Stimulated activated CD8-positive, alpha-beta memory T cell treated with anti-CD3 and anti-CD28 coated beads, Interleukin-4, amount 100 ng/mL, for 1 hour (primary cell): ENCODE measurements around the gene TMEM92.
"Not testable (repeated sequence)": the region's sequence is repeated elsewhere in the genome, so short reads cannot be mapped to it uniquely, and the experiment has no call there.

Experiments used
- DNase-seq, 2 donors: peaks; one replicate each; pipeline ENCODE4 v3.0.0-alpha.2; 2020; ENCODE audit warnings: low read depth in 2 of 2, low spot score in 1 of 2

The TMEM92 gene

DNA sequence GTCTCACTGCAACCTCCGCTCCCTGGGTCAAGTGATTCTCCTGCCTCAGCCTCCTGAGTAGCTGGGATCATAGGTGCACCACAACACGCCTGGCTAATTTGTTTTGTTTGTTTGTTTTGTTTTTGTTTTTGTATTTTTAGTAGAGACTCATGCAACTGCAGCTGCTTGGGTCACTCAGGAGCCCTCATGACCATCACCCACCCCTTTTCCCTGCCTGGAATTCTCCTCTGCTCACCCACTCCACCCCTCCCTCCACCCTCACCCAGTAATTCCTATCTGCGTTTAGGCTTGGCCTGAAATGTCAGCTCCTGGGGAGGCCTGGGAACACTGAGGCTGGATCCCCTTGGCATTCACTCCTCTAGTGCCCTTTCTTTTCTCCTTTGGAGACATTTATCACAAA is 25.5 kb downstream of the TMEM92 start:
- no peak for DNase-seq

DNA sequence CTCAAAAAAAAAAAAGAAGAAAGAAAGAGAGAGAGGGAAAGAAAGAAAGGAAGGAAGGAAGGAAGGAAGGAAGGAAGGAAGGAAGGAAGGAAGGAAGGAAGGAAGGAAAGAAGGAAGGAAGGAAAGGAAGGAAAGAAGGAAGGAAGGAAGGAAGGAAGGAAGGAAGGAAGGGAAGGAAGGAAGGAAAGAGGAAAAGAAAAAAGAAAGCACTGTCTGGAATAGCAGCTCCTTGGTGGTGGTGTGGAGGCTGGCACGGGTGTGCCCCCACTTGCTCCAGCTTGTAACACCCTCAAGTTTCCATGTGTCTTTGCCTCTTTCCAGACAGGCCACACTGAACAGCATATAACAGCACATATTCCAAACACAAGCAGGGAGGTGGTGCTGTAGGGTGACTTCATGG is 26.6 kb downstream of the TMEM92 start:
- DNase-seq, result not testable (repeated sequence)

GRCh38 chr17:50301891-50302584 is 27.8 kb downstream of the TMEM92 start:
- DNase-seq, result no peak

GRCh38 chr17:50303051-50303450 is 28.8 kb downstream of the TMEM92 start:
- DNase-seq, result no peak

- no peak for DNase-seq
These were observed 29.3 kb downstream of the TMEM92 start for GRCh38 chr17:50303596-50303995.

DNA sequence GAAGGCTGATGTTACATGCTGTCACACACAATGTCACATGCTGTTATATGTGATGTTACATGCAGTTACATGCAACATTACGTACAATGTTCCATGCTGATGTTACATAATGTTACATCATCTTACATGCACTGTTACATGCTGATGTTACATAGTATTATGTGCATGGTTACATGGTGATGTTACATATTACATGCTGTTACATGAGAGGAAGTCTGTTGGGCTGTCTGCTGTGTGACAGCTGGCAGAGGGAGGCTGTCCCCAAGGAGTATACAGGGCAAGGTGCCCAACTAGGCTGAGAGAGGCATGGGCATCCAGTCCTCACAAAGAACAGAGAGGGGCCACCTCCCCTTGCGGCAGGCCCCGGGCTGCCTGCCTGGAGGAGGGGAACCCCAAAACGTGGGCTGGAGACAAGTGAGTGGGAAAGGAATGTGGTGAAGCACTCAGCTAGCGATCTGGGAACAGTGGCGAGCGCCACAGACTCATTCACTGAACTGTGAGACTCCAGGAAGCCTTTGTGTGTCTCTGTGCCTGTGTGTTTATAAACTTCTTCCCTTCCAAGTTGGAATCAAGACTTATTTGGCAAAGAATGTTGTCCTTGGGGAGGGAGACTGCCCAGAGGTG is 30.6 kb downstream of the TMEM92 start:
- DNase-seq, result no peak

GRCh38 chr17:50307654-50308053 is 33.4 kb downstream of the TMEM92 start:
- DNase-seq, result no peak

GRCh38 chr17:50308666-50309065 is 34.4 kb downstream of the TMEM92 start:
- DNase-seq, result no peak

GRCh38 chr17:50310455-50311111 is 36.3 kb downstream of the TMEM92 start:
- DNase-seq, result no peak

DNA sequence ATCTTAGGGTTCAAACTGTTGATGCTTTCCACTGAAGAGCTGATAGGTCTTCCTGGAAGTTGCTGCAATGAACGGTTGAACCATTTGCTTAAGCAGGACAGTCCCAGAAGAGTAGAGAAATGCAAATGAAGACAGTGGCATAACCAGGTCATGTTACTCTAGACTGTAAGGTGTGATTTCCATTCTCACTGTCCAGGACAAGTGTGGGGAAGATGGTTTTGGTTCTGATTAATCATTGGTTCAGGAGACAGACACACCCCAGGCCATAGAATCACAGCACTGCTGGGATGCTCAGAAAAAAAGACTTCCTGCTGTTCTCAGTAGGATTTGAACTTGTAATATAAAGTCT is 36.8 kb downstream of the TMEM92 start:
- DNase-seq, result no peak

- no peak for DNase-seq
These were observed 37.2 kb downstream of the TMEM92 start for GRCh38 chr17:50311483-50311882.

DNA sequence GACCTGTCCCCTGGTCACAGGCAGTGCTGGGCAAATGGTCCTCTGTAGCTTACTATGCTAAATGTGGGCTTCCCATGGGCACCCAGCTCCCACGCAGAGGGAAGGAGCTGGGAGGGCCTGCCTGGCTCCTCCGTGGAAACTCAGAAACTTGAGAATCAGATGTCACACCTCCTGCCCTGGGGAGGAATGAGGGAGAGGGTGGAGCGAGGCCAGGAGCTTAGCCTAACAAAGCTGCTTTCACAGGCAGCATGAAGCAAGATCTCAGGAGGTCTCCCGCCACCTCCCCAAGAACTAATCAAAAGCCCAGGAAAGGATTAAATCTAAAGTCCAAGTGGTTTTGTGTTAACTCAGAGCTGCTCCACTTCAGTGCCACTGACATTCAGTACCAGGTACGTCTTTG is 38.0 kb downstream of the TMEM92 start:
- DNase-seq, result no peak

GRCh38 chr17:50314456-50315011 is 40.3 kb downstream of the TMEM92 start:
- no peak for DNase-seq

- DNase-seq, result no peak
These were observed 41.8 kb downstream of the TMEM92 start for GRCh38 chr17:50316016-50316587.

DNA sequence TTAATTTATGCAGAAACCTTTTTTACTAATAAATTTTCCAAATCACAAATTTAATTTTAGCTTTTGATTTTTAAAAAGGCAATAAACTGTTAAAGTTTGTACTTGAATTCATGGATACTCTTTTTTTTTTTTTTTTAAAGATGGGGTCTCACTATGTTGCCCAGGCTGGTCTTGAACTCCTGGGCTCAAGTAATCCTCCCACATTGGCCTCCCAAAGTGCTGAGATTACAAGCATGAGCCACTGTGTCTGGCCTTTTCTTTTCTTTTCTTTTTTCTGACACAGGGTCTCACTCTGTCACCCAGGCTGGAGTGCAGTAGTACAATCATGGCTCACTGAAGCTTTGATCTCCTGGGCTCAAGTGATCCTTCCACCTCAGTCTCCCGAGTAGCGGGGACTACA is 42.4 kb downstream of the TMEM92 start:
- DNase-seq, result not testable (repeated sequence)

- DNase-seq, result no peak
These were observed 42.9 kb downstream of the TMEM92 start for GRCh38 chr17:50317121-50317520.

- DNase-seq, result no peak
These were observed 44.4 kb downstream of the TMEM92 start for GRCh38 chr17:50318501-50319285.

- no peak for DNase-seq
These were observed 45.2 kb downstream of the TMEM92 start for GRCh38 chr17:50319306-50320004.

- DNase-seq, result no peak
These were observed 48.0 kb downstream of the TMEM92 start for GRCh38 chr17:50322271-50322670.

DNA sequence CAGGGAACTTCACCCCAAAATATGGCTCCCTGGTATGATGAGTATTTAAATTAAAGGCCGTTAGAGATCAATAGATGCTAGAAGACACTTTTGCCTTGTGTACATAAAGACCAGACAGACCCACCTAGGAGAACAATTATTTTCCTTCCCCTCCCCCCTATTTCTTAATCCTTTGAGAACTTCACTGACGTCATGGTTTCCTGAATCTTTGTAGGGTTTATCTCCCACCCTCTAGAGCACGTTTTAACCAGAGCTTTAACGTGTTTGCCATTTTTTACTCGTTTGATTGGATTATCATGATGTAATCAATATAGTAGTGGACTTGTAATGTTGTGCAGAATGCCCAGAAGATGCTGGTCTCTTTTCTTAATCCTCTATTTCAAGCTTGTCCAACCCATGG is 48.8 kb downstream of the TMEM92 start:
- no peak for DNase-seq

GRCh38 chr17:50325906-50326305 is 51.6 kb downstream of the TMEM92 start:
- no peak for DNase-seq
